ENCODE data around the gene MXRA8.

MXRA8 gene

GRCh38 chr1:1341549-1342021, 16.8 kb downstream of the MXRA8 start:
- in situ Hi-C loops (cut with MboI; ENCODE audit: low sequenced_read_pairs, unreplicated experiment): no loop called here
- DNase-seq (ENCODE audit: low spot score): no peak
- no peak for TF ChIP-seq CTCF (IDR thresholded peaks at IDR 0.05; ENCODE audit: borderline replicate concordance, control extremely low read depth, extremely low read depth, insufficient read depth, missing control alignments)

GRCh38 chr1:1340791-1341548, 17.4 kb downstream of the MXRA8 start:
- in situ Hi-C loops (cut with MboI; ENCODE audit: low sequenced_read_pairs, unreplicated experiment): no loop called here
- DNase-seq (ENCODE audit: low spot score): no peak
- TF ChIP-seq CTCF (IDR thresholded peaks at IDR 0.05; ENCODE audit: borderline replicate concordance, control extremely low read depth, extremely low read depth, insufficient read depth, missing control alignments): no peak

GRCh38 chr1:1340185-1340584, 18.2 kb downstream of the MXRA8 start:
- no peak for DNase-seq (ENCODE audit: low spot score)
- in situ Hi-C loops (cut with MboI; ENCODE audit: low sequenced_read_pairs, unreplicated experiment): no loop called here
- no peak for TF ChIP-seq CTCF (IDR thresholded peaks at IDR 0.05; ENCODE audit: borderline replicate concordance, control extremely low read depth, extremely low read depth, insufficient read depth, missing control alignments)

GRCh38 chr1:1338278-1338677, 20.1 kb downstream of the MXRA8 start:
- no peak for TF ChIP-seq CTCF (IDR thresholded peaks at IDR 0.05; ENCODE audit: borderline replicate concordance, control extremely low read depth, extremely low read depth, insufficient read depth, missing control alignments)
- DNase-seq (ENCODE audit: low spot score): no peak
- in situ Hi-C loops (cut with MboI; ENCODE audit: low sequenced_read_pairs, unreplicated experiment): no loop called here

- DNase-seq (ENCODE audit: low spot score): peak; percentile 82
- no peak for TF ChIP-seq CTCF (IDR thresholded peaks at IDR 0.05; ENCODE audit: borderline replicate concordance, control extremely low read depth, extremely low read depth, insufficient read depth, missing control alignments)
- in situ Hi-C loops (cut with MboI; ENCODE audit: low sequenced_read_pairs, unreplicated experiment): no loop called here
These were observed 20.6 kb downstream of the MXRA8 start for GRCh38 chr1:1337793-1338147.

GRCh38 chr1:1336931-1337792, 21.2 kb downstream of the MXRA8 start:
- in situ Hi-C loops (cut with MboI; ENCODE audit: low sequenced_read_pairs, unreplicated experiment): no loop called here
- DNase-seq (ENCODE audit: low spot score): no peak
- TF ChIP-seq CTCF (IDR thresholded peaks at IDR 0.05; ENCODE audit: borderline replicate concordance, control extremely low read depth, extremely low read depth, insufficient read depth, missing control alignments): no peak
